Spleen (tissue), 7 donors: ENCODE data around the gene GID8.

Experiments used
- POLR2A ChIP-seq, 3 donors: fragments of 450-650 bp; IDR thresholded peaks; one replicate each; pipeline ENCODE4 v1.5.1; 2017; ENCODE audit warnings: antibody characterized with exemption in 3 of 3, mild to moderate bottlenecking in 1 of 3
- POLR2AphosphoS5 ChIP-seq, 3 donors: sonication (generic); formaldehyde crosslinking; IDR thresholded peaks; one replicate each; pipeline ENCODE4 v1.5.1; 2017; ENCODE audit warnings: antibody characterized with exemption in 3 of 3
- TF ChIP-seq, protein P1 (sequence below), 11 experiments: fragments of 200-600 bp in 7 of 11; fragments of 450-650 bp in 4 of 11; sonication (generic) in 4 of 11; IDR thresholded peaks in 8 of 11; conservative IDR thresholded peaks in 3 of 11; 1 replicate in 7 of 11; 2 replicates in 4 of 11; pipeline versions ENCODE4 v1.4.0 to v1.8.0; 2016 to 2021; ENCODE audit warnings: antibody characterized with exemption in 11 of 11, inconsistent platforms in 4 of 11, mild to moderate bottlenecking in 1 of 11
- donor health status: DM: no; HTN: no; CAD: no; lungs with moderate emphysema.
- donor health status: DM: no; HTN: no; CAD: no.
- donor health status: DM: no; HTN: no; CAD: no.

DNA sequence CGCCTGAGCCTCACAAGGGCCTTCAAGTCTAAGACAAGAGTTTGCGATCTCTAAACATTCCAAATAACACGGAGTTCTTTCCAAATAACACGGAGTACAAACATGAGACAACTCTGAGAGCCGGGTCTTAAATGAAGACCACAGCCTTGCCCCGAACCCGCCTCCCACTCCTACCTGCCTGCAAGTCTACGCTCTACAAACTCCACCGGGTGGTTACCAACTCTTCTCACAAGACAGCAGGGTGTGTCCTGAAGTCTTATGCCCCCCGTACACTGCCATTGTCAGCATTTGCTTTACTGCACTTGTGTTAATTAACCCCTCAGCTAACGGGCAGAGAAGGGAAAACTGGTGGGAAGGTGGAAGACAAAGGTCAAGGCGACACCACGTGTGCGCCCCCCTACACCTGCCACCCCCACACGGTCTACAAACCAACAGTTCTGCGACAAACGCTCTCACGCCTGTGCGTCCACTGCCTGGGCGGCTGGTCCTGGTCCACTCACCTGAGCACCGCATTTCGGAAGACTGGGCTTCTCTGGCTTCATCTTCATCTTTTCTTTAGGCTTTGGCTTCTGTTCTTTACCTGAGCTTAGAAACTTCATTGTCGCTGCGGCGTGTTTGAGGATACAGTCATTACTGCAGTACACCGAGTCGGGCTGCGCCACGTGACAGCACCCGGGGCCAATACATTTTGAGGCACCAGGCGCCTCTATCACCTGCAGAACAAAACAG lies 31.1 kb upstream of the GID8 start:
- no peak for TF ChIP-seq POLR2A (IDR thresholded peaks at IDR 0.05)
- TF ChIP-seq, protein P1, sequence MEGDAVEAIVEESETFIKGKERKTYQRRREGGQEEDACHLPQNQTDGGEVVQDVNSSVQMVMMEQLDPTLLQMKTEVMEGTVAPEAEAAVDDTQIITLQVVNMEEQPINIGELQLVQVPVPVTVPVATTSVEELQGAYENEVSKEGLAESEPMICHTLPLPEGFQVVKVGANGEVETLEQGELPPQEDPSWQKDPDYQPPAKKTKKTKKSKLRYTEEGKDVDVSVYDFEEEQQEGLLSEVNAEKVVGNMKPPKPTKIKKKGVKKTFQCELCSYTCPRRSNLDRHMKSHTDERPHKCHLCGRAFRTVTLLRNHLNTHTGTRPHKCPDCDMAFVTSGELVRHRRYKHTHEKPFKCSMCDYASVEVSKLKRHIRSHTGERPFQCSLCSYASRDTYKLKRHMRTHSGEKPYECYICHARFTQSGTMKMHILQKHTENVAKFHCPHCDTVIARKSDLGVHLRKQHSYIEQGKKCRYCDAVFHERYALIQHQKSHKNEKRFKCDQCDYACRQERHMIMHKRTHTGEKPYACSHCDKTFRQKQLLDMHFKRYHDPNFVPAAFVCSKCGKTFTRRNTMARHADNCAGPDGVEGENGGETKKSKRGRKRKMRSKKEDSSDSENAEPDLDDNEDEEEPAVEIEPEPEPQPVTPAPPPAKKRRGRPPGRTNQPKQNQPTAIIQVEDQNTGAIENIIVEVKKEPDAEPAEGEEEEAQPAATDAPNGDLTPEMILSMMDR (IDR thresholded peaks at IDR 0.05 in 8 of 11, conservative IDR thresholded peaks at IDR 0.05 in 3 of 11), result no peak
- no peak for TF ChIP-seq POLR2AphosphoS5 (IDR thresholded peaks at IDR 0.05)
